Measurements from ENCODE around the gene ANKFN1. TPM values are rescaled to one million over a fixed set of nuclear protein-coding genes. Genes with fewer than 3 reads are reported as not detected.

Gene ANKFN1
- total RNA-seq, 3 donors from 2014 or later = 4.1 to 12.8 (median 5.6) TPM

GRCh38 chr17:56136301-56136700 lies 17.0 kb upstream of the ANKFN1 start:
- TF ChIP-seq POLR2A (IDR thresholded peaks at IDR 0.05) (no peak), POLR2AphosphoS5 (IDR thresholded peaks at IDR 0.05) (no peak), CTCF (IDR thresholded peaks at IDR 0.05) (no peak)
- intact Hi-C loops (cut with DNase I; ENCODE audit: low total_unique reads) = no loop called here

GRCh38 chr17:56141046-56141839 lies 12.0 kb upstream of the ANKFN1 start:
- DNase-seq (ENCODE audit: low spot score in 2 of 2) = no peak

More at GRCh38 chr17:56136301-56136700, 17.0 kb upstream of the ANKFN1 start:
- H3K4me1 ChIP-seq = no peaks in the 10 kb centered on the region
- H3K9me3 ChIP-seq = no peaks in the 10 kb centered on the region
- H3K36me3 ChIP-seq = no peaks in the 10 kb centered on the region
- no peak overlapping the region for H3K4me3 ChIP-seq
- no peak for DNase-seq (ENCODE audit: low spot score in 2 of 2)
- H3K27ac ChIP-seq = no peak overlapping the region
- H3K27me3 ChIP-seq = no peaks in the 10 kb centered on the region

GRCh38 chr17:56142325-56142724 lies 10.9 kb upstream of the ANKFN1 start:
- Histone ChIP-seq H3K4me3 (no peak overlapping the region), H3K27ac (no peak overlapping the region), H3K36me3 (no peaks in the 10 kb centered on the region), H3K27me3 (no peaks in the 10 kb centered on the region), H3K4me1 (no peaks in the 10 kb centered on the region), H3K9me3 (no peaks in the 10 kb centered on the region)
- no peak for DNase-seq (ENCODE audit: low spot score in 2 of 2)
- intact Hi-C loops (cut with DNase I; ENCODE audit: low total_unique reads) = no loop called here
- TF ChIP-seq CTCF (IDR thresholded peaks at IDR 0.05) (no peak), POLR2A (IDR thresholded peaks at IDR 0.05) (no peak), POLR2AphosphoS5 (IDR thresholded peaks at IDR 0.05) (no peak)

More at GRCh38 chr17:56141046-56141839, 12.0 kb upstream of the ANKFN1 start:
- Histone ChIP-seq H3K36me3 (no peaks in the 10 kb centered on the region), H3K4me3 (no peak overlapping the region), H3K27ac (no peak overlapping the region), H3K9me3 (no peaks in the 10 kb centered on the region), H3K27me3 (no peaks in the 10 kb centered on the region), H3K4me1 (no peaks in the 10 kb centered on the region)
- TF ChIP-seq POLR2AphosphoS5 (IDR thresholded peaks at IDR 0.05) = no peak
- TF ChIP-seq POLR2A (IDR thresholded peaks at IDR 0.05) = no peak
- no peak for TF ChIP-seq CTCF (IDR thresholded peaks at IDR 0.05)
- intact Hi-C loops (cut with DNase I; ENCODE audit: low total_unique reads) = no loop called here

- H3K4me1 ChIP-seq = no peaks in the 10 kb centered on the region
- H3K36me3 ChIP-seq = no peaks in the 10 kb centered on the region
- H3K27ac ChIP-seq = no peak overlapping the region
- TF ChIP-seq POLR2AphosphoS5 (IDR thresholded peaks at IDR 0.05) = no peak
- TF ChIP-seq POLR2A (IDR thresholded peaks at IDR 0.05) = no peak
- TF ChIP-seq CTCF (IDR thresholded peaks at IDR 0.05) = no peak
- H3K9me3 ChIP-seq = no peaks in the 10 kb centered on the region
- no peaks in the 10 kb centered on the region for H3K27me3 ChIP-seq
- no peak for DNase-seq (ENCODE audit: low spot score in 2 of 2)
- intact Hi-C loops (cut with DNase I; ENCODE audit: low total_unique reads) = no loop called here
- no peak overlapping the region for H3K4me3 ChIP-seq
Observed at GRCh38 chr17:56142781-56143180, 10.5 kb upstream of the ANKFN1 start.

- intact Hi-C loops (cut with DNase I; ENCODE audit: low total_unique reads) = no loop called here
- no peaks in the 10 kb centered on the region for H3K36me3 ChIP-seq
- no peaks in the 10 kb centered on the region for H3K27me3 ChIP-seq
- H3K27ac ChIP-seq = no peak overlapping the region
- H3K4me3 ChIP-seq = no peak overlapping the region
- TF ChIP-seq POLR2AphosphoS5 (IDR thresholded peaks at IDR 0.05) = no peak
- TF ChIP-seq POLR2A (IDR thresholded peaks at IDR 0.05) = no peak
- no peak for TF ChIP-seq CTCF (IDR thresholded peaks at IDR 0.05)
- no peaks in the 10 kb centered on the region for H3K9me3 ChIP-seq
- DNase-seq (ENCODE audit: low spot score in 2 of 2) = no peak
- H3K4me1 ChIP-seq = no peaks in the 10 kb centered on the region
Observed at GRCh38 chr17:56144223-56144622, 9.1 kb upstream of the ANKFN1 start.

Data from breast epithelium (tissue), 4 donors.